ENCODE data around the gene CHAF1B. TPM values are rescaled to one million over a fixed set of nuclear protein-coding genes. Genes with fewer than 3 reads are reported as not detected.

The CHAF1B gene
- total RNA-seq, 4 donors from 2014 or later = 0.98 to 1.5 (median 1.1) TPM

- no peak for TF ChIP-seq CTCF (IDR thresholded peaks at IDR 0.05; ENCODE audit: low read depth)
These were observed 80.9 kb downstream of the CHAF1B start for GRCh38 chr21:36466061-36466511.

Small RNA genes lying within 50 kb of the gene (small RNA-seq; reads per million reads assigned to genes)
- gene ATP5MFP1 = not detected

Other genes starting within 250 kb of the CHAF1B start
- gene DOP1B, start 228.6 kb upstream of the CHAF1B start, total RNA-seq = 10 to 100 TPM in 3 of 4 donors, 1 to 10 TPM in 1; 8.3 to 31.1 (median 16.7) TPM
- gene MORC3, start 65.2 kb upstream of the CHAF1B start, total RNA-seq = 10 to 100 TPM; 36.4 to 71.1 (median 48.9) TPM
- gene CLDN14, start 94.7 kb downstream of the CHAF1B start, total RNA-seq = not detected